Activated T-helper 1 cell treated with Interleukin-2 at 50 U/mL for 16 hours (primary cell): ENCODE measurements around the gene ENDOV.

ENCODE experiments used
- DNase-seq: peaks from one replicate; pipeline ENCODE4 v3.0.0-alpha.2; 2020; ENCODE audit warnings: low read depth

The ENDOV gene

DNA sequence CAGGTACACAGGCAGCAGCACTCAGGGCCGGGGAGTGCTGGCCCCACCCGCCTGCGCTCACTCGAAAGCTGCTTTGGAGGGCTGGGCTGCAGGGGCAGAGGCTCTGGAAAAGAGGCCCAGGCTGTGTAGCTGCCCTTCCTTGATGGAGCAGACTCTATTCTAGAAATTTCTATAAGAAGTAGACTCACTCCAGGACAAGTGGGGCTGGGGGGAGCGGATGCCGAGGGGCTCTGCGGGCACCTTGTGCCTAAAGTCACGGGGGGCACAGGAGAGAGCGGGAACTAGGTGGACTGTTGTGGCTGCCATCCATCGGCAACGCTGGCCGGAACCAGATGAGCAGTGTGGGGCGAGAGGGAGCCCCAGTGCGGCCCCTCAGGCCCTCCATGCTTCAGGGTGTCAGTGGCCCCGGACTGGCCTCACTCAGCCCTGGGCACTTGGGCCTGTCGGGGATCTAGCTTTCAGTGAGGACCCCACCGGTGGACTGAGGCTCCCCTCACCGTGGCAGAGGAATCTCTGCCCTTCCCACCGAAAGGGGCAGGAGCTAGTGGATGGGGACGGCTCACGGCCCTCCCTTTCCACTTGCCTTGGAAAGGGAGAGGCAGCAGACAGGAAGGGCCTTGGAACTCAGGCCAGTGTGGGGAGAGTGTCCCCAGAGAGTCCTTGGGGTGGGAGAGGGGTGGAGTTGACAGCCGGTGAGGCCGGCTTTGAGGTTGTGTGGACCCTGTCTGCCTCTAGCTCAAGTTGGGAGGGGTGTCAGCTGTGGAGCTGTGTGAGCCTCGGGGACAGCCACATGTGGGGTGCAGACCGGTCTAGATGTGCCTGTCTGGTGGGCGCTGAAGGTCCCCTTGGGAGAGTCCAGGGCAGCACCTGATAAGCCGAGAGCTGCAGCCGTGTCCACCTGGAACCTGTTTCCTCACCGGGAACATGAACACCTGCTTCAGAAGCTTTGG is 16.6 kb downstream of the ENDOV start:
- no peak for DNase-seq

GRCh38 chr17:80432350-80432955 is 17.5 kb downstream of the ENDOV start:
- DNase-seq, result no peak

DNA sequence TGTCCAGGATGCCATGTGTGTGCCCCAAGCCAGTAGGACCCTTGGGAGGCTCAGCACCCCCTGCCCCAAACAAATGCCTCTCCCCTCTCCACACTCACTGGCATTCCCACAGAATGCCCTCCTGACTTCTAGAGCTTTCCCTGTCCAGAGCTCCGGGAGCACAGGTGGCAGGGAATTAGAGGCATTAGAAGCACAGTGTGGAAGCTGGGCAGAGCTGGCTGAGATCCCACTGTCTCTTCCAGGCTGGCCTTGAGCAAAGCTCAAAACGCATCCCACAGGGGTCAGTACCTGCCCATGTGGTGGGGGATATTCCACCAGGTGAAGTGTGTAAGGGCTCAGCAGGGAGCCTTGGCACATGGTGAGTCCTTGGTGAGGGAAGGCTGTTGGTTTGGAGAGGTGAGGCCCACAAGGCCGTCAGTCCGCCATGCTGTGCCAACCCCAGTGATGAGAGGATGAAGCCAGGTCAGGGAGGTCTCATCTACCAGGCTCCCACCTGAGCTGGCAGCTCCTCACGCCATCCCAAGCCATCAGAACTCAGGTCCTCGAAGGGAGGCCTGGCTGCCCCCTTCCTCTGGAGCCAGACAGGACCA is 18.1 kb downstream of the ENDOV start:
- no peak for DNase-seq

DNA sequence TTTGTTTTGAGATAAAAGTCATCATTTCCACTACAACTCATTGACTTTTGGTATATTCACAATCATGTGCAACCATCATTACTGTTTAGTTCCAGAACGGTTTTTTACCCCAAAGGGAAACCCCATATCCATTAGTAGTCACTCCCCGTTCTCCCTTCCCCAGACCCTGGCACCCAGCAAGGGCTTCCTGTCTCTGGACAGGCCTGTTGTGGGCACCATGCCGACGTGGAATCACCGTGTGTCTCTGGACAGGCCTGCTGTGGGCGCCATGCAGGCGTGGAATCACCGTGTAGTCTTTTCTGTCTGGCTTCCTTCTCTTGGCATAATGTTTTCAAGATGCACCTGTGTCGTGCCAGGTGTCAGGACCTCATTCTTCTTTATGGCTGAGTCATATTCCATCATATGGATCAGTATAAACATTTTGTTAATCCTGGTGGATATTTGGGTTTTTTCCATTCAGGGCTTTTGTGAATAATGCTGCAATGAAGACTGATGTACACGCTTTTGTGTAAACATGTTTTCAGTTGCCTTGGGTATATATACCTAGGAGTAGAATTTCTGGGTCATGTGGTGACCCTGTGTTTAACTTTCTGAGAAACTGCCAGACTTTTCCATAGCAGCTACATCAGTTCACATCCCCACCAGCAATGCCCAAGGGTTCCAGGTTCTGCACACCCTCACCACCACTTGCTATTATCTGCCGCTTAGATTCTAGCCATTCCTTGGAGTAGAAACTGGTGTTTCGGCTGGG is 19.1 kb downstream of the ENDOV start:
- DNase-seq, result no peak

DNA sequence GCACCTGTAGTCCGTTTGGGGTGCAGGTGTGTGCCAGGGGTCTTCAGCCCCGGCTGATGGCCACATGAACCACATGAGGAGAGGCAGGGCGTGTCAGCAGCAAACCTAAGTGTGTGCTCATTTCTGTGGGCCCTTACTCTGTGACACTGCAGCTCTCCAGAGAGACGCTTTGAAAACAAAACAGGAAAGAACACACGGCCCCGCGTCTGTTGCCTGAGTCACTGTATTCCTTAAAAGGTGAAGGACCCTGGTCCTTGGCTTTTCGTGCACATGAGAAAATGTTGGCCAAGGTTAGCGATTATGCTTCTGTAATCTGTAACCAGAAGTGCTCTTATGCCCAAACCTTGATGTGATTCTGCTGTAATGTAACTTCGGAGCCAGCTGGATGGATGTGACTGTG is 22.6 kb downstream of the ENDOV start:
- no peak for DNase-seq

DNA sequence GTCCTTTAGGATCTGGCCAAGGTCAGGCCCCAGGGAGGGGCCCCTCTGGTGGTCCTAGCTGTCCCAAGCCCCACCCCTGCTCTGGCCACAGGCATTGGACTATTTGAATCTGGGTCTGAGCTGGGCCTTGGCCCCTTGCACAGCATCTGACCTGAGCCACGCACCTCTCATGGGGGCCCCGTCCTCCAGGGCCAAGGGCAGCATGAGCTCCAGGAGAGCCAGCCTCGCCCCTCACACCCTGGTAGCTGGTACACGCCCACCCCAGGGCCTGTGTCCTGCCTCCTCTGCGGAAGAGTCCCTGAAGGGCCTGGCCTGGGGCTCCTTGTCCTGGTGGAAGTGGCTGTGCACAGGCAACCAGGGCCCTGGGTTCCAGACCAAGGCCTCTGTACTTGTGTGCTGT is 23.8 kb downstream of the ENDOV start:
- no peak for DNase-seq

- no peak for DNase-seq
Observed at GRCh38 chr17:80439499-80439898, 24.5 kb downstream of the ENDOV start.

DNA sequence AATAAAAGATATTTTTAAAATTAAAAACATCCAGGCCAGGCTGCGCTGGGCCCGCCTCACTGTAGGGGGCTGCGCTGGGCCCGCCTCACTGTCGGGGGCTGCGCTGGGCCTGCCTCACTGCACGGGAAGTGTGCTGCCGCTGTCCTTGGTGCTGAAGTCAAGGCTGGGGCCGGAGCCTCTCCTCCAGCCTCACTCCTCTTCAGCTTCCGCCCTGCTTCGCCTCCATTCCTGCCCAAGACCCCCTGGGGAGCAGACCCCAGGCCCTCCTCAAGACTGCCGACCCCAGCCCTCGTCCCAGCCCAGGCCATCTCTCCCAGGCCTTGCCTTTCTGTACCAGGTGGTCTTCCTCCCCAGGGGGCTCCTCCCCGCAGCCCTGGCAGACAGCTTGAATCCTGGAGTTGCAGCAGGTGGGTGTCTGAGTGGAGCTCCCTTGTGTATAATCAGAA is 26.2 kb downstream of the ENDOV start:
- DNase-seq, result peak; percentile 25

- DNase-seq, result no peak
Observed at GRCh38 chr17:80441598-80442322, 26.8 kb downstream of the ENDOV start.

DNA sequence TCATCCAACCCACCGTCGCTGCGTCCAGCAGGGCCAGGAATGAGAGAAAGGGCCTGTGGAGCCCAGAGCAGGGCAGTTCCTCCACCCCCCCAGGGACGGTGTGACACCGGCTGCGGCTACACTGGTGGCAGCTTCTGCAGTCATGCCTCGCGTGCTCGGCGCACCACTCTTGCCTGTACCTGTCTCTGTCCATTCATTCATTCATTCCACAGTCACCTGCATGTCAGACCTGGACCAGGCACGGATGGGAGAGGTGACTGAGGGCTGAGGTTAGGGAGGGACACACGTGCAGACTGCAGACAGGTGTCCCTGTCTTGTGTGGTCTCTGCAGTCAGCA is 27.3 kb downstream of the ENDOV start:
- no peak for DNase-seq

DNA sequence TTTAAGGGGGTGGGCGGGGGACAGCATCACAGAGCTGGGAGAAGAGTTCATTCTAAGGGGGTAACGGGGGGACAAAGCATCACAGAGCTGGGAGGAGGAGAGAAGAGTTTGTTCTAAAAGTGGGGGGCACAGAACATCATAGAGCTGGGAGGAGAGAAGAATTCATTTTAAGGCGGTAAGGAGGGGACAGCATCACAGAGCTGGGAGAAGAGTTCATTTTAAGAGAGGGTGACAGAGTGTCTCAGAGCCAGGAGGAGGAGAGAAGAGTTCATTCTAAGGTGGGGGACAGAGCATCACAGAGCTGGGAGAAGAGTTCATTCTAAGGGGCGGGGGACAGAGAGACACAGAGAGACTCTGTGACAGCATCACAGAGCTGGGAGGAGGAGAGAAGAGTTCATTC is 27.8 kb downstream of the ENDOV start:
- no peak for DNase-seq

- no peak for DNase-seq
Observed at GRCh38 chr17:80443498-80443897, 28.5 kb downstream of the ENDOV start.

- no peak for DNase-seq
Observed at GRCh38 chr17:80443916-80444643, 29.1 kb downstream of the ENDOV start.

DNA sequence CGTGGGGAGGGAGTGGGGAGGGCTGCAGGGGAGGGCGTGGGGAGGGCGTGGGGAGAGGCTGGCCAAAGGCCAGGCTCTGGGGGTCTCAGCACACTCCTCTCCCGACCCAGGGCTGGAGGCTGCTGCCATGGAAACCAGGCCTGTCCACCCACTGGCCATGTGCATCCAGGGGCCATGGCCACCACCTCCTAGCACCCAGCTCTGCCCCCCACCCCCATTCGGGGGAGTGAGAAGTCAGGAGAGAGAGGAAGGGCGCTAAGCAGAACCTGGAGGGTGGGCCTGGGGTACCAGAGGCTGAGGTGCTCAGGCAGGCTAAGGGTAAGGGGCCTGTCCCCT is 29.6 kb downstream of the ENDOV start:
- DNase-seq, result no peak

GRCh38 chr17:80445007-80445725 is 30.2 kb downstream of the ENDOV start:
- no peak for DNase-seq

DNA sequence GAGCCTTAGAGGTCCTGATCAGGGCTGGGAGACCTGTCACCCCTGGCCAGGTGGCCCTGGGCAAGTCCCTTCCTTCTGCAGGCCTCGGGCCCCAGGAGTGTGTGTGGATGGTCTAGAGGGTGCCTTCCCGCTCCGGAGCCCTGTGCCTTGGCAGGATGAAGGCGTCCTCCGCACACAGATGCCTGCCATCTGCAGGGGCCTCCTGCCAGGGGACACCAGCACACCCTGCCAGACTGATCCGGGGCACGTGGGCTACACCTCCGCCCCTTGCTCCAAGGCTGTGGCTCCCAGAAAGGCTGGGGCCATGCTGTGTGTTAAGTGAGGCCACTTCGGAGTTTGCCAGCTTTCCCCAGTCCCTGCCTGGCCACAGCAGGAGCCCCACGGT is 30.8 kb downstream of the ENDOV start:
- no peak for DNase-seq

- DNase-seq, result no peak
Observed at GRCh38 chr17:80446645-80447405, 31.9 kb downstream of the ENDOV start.

DNA sequence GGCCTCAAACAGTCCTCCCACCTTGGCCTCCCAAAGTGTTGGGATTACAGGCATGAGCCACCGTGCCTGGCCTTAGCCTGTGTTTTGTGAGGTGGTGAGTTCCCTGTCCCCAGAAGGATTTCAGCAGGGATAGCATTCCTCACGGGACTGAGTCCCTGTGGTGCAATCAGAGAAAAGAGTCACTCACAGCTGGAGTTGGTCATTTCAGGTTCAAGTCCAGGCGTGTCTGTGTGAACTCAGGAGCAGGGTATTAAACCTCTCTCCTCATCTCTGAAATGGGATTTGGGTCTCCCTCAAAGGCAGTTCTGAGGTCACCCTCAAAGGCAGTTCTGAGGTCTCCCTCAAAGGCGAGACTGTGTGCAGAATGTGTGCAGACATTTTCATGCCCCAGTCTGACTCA is 32.8 kb downstream of the ENDOV start:
- DNase-seq, result no peak

DNA sequence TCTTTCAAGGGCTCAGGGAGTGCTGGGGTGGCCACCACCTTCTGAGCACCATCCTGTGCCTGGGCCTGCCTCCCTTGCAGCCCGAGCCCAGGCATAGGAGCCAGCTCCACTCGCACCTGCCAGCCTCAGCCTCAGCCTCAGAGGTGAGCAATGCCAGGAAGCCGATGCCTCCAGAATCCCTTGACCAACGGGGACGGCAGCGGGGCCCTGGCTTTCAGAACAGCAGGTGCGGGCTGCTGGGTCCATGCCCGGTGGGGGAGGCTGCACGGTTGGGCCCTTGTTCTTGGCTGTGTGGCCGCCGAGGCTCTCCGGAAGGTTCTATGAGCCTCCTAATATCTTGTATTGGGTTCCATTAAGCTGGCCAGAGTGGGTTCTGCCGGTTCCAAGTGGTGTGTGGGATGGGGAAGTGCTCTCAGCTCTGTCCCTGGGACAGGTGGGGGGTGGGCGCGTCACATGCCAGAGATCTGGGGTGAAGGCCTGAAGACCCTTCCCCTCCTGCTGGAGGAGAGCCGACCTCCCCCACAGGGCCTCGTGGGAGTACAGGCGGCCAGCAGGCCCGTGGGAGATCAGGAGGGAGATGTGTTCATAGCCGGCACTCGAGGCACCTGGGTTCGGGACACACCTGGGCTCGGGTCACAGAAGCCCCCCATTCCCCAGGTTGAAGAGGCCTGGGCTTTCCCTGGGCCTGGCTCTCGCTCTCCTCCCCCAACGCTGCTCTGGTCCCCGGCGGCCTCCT is 34.4 kb downstream of the ENDOV start:
- DNase-seq, result no peak
